ENCODE results near the gene CSGALNACT2. TPM values are rescaled to one million over a fixed set of nuclear protein-coding genes. Genes with fewer than 3 reads are reported as not detected.
"Not testable (repeated sequence)": the region's sequence is repeated elsewhere in the genome, so short reads cannot be mapped to it uniquely, and the experiment has no call there.

CSGALNACT2 gene
- total and polyA plus RNA-seq, 11 donors: 2.6 to 17.7 (median 8.8) TPM

GRCh38 chr10:43145311-43145710 lies 7.1 kb downstream of the CSGALNACT2 start:
- WGBS, 4 donors: 89 to 96% (median 92%) methylated on average over 6 of the region's 6 CpGs

GRCh38 chr10:43145936-43146335 lies 7.7 kb downstream of the CSGALNACT2 start:
- intact Hi-C loops (cut with DNase I); H3K36me3 ChIP-seq: not testable (repeated sequence)

More at GRCh38 chr10:43145311-43145710, 7.1 kb downstream of the CSGALNACT2 start:
- Histone ChIP-seq H3K9me3 (peaks cover 0 to 21% (median 3%) of the 10 kb centered on the region in 12 donors), H3K27ac (no peak overlapping the region), H3K36me3 (no peaks in the 10 kb centered on the region), H3K27me3 (no peaks in the 10 kb centered on the region), H3K4me3 (no peak overlapping the region), H3K4me1 (peaks cover 0 to 57% (median 0%) of the 10 kb centered on the region in 12 donors)
- no peak for DNase-seq
- TF ChIP-seq CTCF (IDR thresholded peaks at IDR 0.05) (no peak), POLR2A (IDR thresholded peaks at IDR 0.05) (no peak)
- intact Hi-C loops (cut with DNase I): no loop called here
- ATAC-seq: no peak

GRCh38 chr10:43151371-43151770 lies 13.1 kb downstream of the CSGALNACT2 start:
- H3K4me1 ChIP-seq: peaks cover 0 to 54% (median 2%) of the 10 kb centered on the region in 12 donors
- peaks cover 0 to 21% (median 3%) of the 10 kb centered on the region in 12 donors for H3K9me3 ChIP-seq
- H3K36me3 ChIP-seq: no peaks in the 10 kb centered on the region
- H3K4me3 ChIP-seq: no peak overlapping the region
- TF ChIP-seq POLR2A (IDR thresholded peaks at IDR 0.05): no peak
- no peak for TF ChIP-seq CTCF (IDR thresholded peaks at IDR 0.05)
- ATAC-seq (peak in 3 of 4 donors; percentile 11 to 53 (median 45)), DNase-seq (no peak)
- H3K27ac ChIP-seq: peak overlapping the region in 1 of 12 donors; percentile 21
- intact Hi-C loops (cut with DNase I): no loop called here
- 56 to 74% (median 65%) methylated on average over 2 of the region's 2 CpGs for WGBS, 4 donors
- no peaks in the 10 kb centered on the region for H3K27me3 ChIP-seq

More at GRCh38 chr10:43145936-43146335, 7.7 kb downstream of the CSGALNACT2 start:
- DNase-seq, H3K4me3 ChIP-seq, ATAC-seq, H3K27ac ChIP-seq, H3K27me3 ChIP-seq: not testable (repeated sequence)
- Histone ChIP-seq H3K4me1 (peaks cover 0 to 57% (median 0%) of the 10 kb centered on the region in 12 donors), H3K9me3 (peaks cover 0 to 21% (median 3%) of the 10 kb centered on the region in 12 donors)
- 82 to 96% (median 93%) methylated on average over 1 of the region's 1 CpG for WGBS, 4 donors

GRCh38 chr10:43153901-43154300 lies 15.7 kb downstream of the CSGALNACT2 start:
- 80 to 82% (median 81%) methylated on average over 2 of the region's 2 CpGs for WGBS, 4 donors
- Histone ChIP-seq H3K27ac (no peak overlapping the region), H3K4me1 (peaks cover 0 to 67% (median 2%) of the 10 kb centered on the region in 12 donors), H3K27me3 (no peaks in the 10 kb centered on the region), H3K4me3 (no peak overlapping the region), H3K9me3 (peaks cover 0 to 8% (median under 1%) of the 10 kb centered on the region in 12 donors), H3K36me3 (no peaks in the 10 kb centered on the region)
- DNase-seq (no peak), ATAC-seq (no peak)
- TF ChIP-seq CTCF (IDR thresholded peaks at IDR 0.05): no peak
- no peak for TF ChIP-seq POLR2A (IDR thresholded peaks at IDR 0.05)
- intact Hi-C loops (cut with DNase I): no loop called here

- no peak overlapping the region for H3K27ac ChIP-seq
- WGBS, 4 donors: 95 to 100% (median 99%) methylated on average over 2 of the region's 2 CpGs
- ATAC-seq (no peak), DNase-seq (no peak)
- intact Hi-C loops (cut with DNase I): no loop called here
- no peaks in the 10 kb centered on the region for H3K9me3 ChIP-seq
- H3K4me1 ChIP-seq: peaks cover 0 to 70% (median 2%) of the 10 kb centered on the region in 12 donors
- no peak overlapping the region for H3K4me3 ChIP-seq
- no peaks in the 10 kb centered on the region for H3K27me3 ChIP-seq
- H3K36me3 ChIP-seq: peaks cover 0 to under 1% (median 0%) of the 10 kb centered on the region in 9 donors
- TF ChIP-seq CTCF (IDR thresholded peaks at IDR 0.05) (no peak), POLR2A (IDR thresholded peaks at IDR 0.05) (no peak)
These were observed 17.0 kb downstream of the CSGALNACT2 start for GRCh38 chr10:43155221-43155620.
